ENCODE measurements around the gene RIN2.
A peak's percentile ranks its signal among the peaks of the same experiment; 100 is the strongest.
"Not testable (repeated sequence)": the region's sequence is repeated elsewhere in the genome, so short reads cannot be mapped to it uniquely, and the experiment has no call there.

The RIN2 gene

GRCh38 chr20:19738951-19739350 lies 19.1 kb upstream of the RIN2 start:
- no peak for DNase-seq

GRCh38 chr20:19739351-19739750 lies 18.7 kb upstream of the RIN2 start:
- DNase-seq = no peak

- no peak for DNase-seq
Measured at GRCh38 chr20:19740512-19740911, 17.5 kb upstream of the RIN2 start.

- DNase-seq = no peak
Measured at GRCh38 chr20:19741924-19742323, 16.1 kb upstream of the RIN2 start.

- DNase-seq = no peak
Measured at GRCh38 chr20:19742974-19743639, 15.0 kb upstream of the RIN2 start.

GRCh38 chr20:19743640-19743995 lies 14.4 kb upstream of the RIN2 start:
- no peak for DNase-seq

- no peak for DNase-seq
Measured at GRCh38 chr20:19745106-19745505, 13.0 kb upstream of the RIN2 start.

- DNase-seq = no peak
Measured at GRCh38 chr20:19745584-19745983, 12.5 kb upstream of the RIN2 start.

GRCh38 chr20:19746396-19746795 lies 11.7 kb upstream of the RIN2 start:
- no peak for DNase-seq

GRCh38 chr20:19747903-19748302 lies 10.2 kb upstream of the RIN2 start:
- no peak for DNase-seq

GRCh38 chr20:19748681-19749080 lies 9.4 kb upstream of the RIN2 start:
- DNase-seq = no peak

- DNase-seq = no peak
Measured at GRCh38 chr20:19749618-19750071, 8.4 kb upstream of the RIN2 start.

GRCh38 chr20:19750101-19750606 lies 7.9 kb upstream of the RIN2 start:
- no peak for DNase-seq

GRCh38 chr20:19750907-19751636 lies 7.0 kb upstream of the RIN2 start:
- DNase-seq = no peak

GRCh38 chr20:19754201-19754600 lies 3.9 kb upstream of the RIN2 start:
- DNase-seq = not testable (repeated sequence)

- DNase-seq = no peak
Measured at GRCh38 chr20:19756761-19757486, 1.1 kb upstream of the RIN2 start.

- peak; percentile 3 for DNase-seq
Measured at GRCh38 chr20:19757487-19758132, 448 bp upstream of the RIN2 start.

- DNase-seq = peak; percentile 4
Measured at GRCh38 chr20:19758501-19759331, 658 bp downstream of the RIN2 start.

- DNase-seq = no peak
Measured at GRCh38 chr20:19760371-19760721, 2.3 kb downstream of the RIN2 start.

GRCh38 chr20:19761326-19761725 lies 3.3 kb downstream of the RIN2 start:
- DNase-seq = no peak

- no peak for DNase-seq
Measured at GRCh38 chr20:19761841-19762240, 3.8 kb downstream of the RIN2 start.

GRCh38 chr20:19764207-19764606 lies 6.1 kb downstream of the RIN2 start:
- no peak for DNase-seq

Measured in CD4-positive, alpha-beta T cell treated with Interleukin-21 for 1 hour (primary cell).